ENCODE results near the gene PDE1A. TPM values are rescaled to one million over a fixed set of nuclear protein-coding genes. Genes with fewer than 3 reads are reported as not detected.

The PDE1A gene
- total RNA-seq, 1 experiment from 2014 or later: not detected

DNA sequence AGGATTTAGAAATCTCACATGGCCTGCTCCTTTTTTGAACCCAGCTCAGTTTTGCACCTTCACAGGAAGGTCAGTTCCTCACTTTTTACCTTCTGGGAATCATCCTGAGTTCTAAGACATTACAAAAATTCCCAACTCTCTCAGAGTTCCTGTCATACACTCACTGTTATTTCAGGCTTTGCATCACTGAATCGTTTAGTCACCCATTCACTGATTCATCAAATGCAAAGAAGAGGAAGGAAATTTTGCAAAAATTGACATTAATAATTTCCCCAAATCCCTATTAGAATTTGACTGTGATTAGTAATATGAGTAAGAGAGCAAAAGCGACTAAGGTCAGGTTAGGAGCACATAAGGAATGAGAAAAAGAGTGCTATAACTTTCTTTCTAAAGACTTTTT, 197.5 kb downstream of the PDE1A start:
- no peak for DNase-seq
- POLR2A ChIA-PET: no interaction called here
- no peaks in the 10 kb centered on the region for H3K27me3 ChIP-seq (replicated peaks; ENCODE audit: control insufficient read depth, insufficient read depth, low read length)
- H3K9me3 ChIP-seq: no peaks in the 10 kb centered on the region
- no peaks in the 10 kb centered on the region for H3K4me1 ChIP-seq
- Mint-ChIP-seq H3K9me3 (ENCODE audit: unreplicated experiment) (no peaks in the 10 kb centered on the region), H3K27ac (ENCODE audit: unreplicated experiment) (no peak overlapping the region), H3K36me3 (ENCODE audit: insufficient read depth, unreplicated experiment) (no peaks in the 10 kb centered on the region), H3K4me3 (ENCODE audit: unreplicated experiment) (no peak overlapping the region), H3K4me1 (ENCODE audit: low read depth, unreplicated experiment) (no peaks in the 10 kb centered on the region), H3K27me3 (ENCODE audit: insufficient read depth, unreplicated experiment) (no peaks in the 10 kb centered on the region)
- intact Hi-C loops (cut with micrococcal nuclease; ENCODE audit: unreplicated experiment): no loop called here
- no peaks in the 10 kb centered on the region for H3K36me3 ChIP-seq (ENCODE audit: control insufficient read depth, insufficient read depth, low read length)
- TF ChIP-seq, protein P1, sequence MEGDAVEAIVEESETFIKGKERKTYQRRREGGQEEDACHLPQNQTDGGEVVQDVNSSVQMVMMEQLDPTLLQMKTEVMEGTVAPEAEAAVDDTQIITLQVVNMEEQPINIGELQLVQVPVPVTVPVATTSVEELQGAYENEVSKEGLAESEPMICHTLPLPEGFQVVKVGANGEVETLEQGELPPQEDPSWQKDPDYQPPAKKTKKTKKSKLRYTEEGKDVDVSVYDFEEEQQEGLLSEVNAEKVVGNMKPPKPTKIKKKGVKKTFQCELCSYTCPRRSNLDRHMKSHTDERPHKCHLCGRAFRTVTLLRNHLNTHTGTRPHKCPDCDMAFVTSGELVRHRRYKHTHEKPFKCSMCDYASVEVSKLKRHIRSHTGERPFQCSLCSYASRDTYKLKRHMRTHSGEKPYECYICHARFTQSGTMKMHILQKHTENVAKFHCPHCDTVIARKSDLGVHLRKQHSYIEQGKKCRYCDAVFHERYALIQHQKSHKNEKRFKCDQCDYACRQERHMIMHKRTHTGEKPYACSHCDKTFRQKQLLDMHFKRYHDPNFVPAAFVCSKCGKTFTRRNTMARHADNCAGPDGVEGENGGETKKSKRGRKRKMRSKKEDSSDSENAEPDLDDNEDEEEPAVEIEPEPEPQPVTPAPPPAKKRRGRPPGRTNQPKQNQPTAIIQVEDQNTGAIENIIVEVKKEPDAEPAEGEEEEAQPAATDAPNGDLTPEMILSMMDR (IDR thresholded peaks at IDR 0.05; ENCODE audit: insufficient read depth in 1 of 2, low read depth in 1 of 2, low read length in 1 of 2, severe bottlenecking in 1 of 2, unreplicated experiment in 1 of 2): no peak
- no peak overlapping the region for H3K4me3 ChIP-seq (ENCODE audit: low read depth, low read length)
- no TSS peak for BruUV-seq (replicated peaks)
- CTCF ChIA-PET: no interaction called here

DNA sequence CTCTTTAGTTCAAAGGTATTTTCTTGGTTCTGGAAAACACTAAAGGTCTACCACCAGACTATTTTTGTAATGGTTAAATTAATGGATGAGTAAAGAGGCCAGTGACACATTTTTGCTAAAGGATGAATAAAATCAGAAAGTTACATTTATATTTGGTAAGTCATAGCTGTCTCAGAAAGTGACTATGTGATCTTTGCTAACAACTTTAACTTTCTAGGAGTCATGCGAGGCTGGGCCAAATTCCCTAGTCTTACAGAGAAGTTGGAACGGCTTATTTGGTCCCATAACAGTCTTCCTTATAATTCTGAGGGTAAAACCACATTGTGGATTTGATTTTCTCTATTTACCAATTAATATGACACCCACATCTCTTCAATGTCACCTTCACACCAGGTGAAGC, 198.1 kb downstream of the PDE1A start:
- no peaks in the 10 kb centered on the region for H3K9me3 Mint-ChIP-seq (ENCODE audit: unreplicated experiment)
- intact Hi-C loops (cut with micrococcal nuclease; ENCODE audit: unreplicated experiment): no loop called here
- no peaks in the 10 kb centered on the region for H3K27me3 ChIP-seq (replicated peaks; ENCODE audit: control insufficient read depth, insufficient read depth, low read length)
- H3K9me3 ChIP-seq: no peaks in the 10 kb centered on the region
- CTCF ChIA-PET: no interaction called here
- no peak overlapping the region for H3K4me3 ChIP-seq (ENCODE audit: low read depth, low read length)
- TF ChIP-seq, protein P1 (IDR thresholded peaks at IDR 0.05; ENCODE audit: insufficient read depth in 1 of 2, low read depth in 1 of 2, low read length in 1 of 2, severe bottlenecking in 1 of 2, unreplicated experiment in 1 of 2): no peak
- H3K36me3 Mint-ChIP-seq (ENCODE audit: insufficient read depth, unreplicated experiment): no peaks in the 10 kb centered on the region
- no peaks in the 10 kb centered on the region for H3K4me1 Mint-ChIP-seq (ENCODE audit: low read depth, unreplicated experiment)
- H3K4me1 ChIP-seq: no peaks in the 10 kb centered on the region
- H3K27ac Mint-ChIP-seq (ENCODE audit: unreplicated experiment): no peak overlapping the region
- BruUV-seq (replicated peaks): no TSS peak
- H3K4me3 Mint-ChIP-seq (ENCODE audit: unreplicated experiment): no peak overlapping the region
- H3K36me3 ChIP-seq (ENCODE audit: control insufficient read depth, insufficient read depth, low read length): no peaks in the 10 kb centered on the region
- H3K27me3 Mint-ChIP-seq (ENCODE audit: insufficient read depth, unreplicated experiment): no peaks in the 10 kb centered on the region
- POLR2A ChIA-PET: no interaction called here
- DNase-seq: no peak

DNA sequence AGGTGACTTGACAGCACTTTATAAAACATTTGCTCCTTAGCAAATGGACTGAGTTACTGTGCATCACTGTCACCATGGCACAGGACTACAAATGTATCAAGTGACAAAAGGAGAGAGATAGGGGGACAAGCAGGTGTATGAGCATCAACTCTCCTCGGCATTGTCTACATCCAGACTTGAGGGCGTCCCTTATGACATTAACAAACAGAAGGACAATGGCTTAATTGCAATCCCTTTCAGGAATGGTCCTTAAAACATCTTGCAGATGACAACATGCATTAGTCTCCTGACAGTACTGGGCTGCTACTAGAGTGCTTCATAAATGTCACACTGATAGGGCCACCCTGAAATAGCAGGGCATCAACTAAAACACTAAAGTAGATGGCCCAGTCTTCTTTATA, 198.8 kb downstream of the PDE1A start:
- H3K9me3 ChIP-seq: no peaks in the 10 kb centered on the region
- ChIA-PET POLR2A (no interaction called here), CTCF (no interaction called here)
- H3K27me3 ChIP-seq (replicated peaks; ENCODE audit: control insufficient read depth, insufficient read depth, low read length): no peaks in the 10 kb centered on the region
- no peaks in the 10 kb centered on the region for H3K4me1 ChIP-seq
- no peak for DNase-seq
- TF ChIP-seq, protein P1 (IDR thresholded peaks at IDR 0.05; ENCODE audit: insufficient read depth in 1 of 2, low read depth in 1 of 2, low read length in 1 of 2, severe bottlenecking in 1 of 2, unreplicated experiment in 1 of 2): no peak
- H3K27ac Mint-ChIP-seq (ENCODE audit: unreplicated experiment): no peak overlapping the region
- no peaks in the 10 kb centered on the region for H3K9me3 Mint-ChIP-seq (ENCODE audit: unreplicated experiment)
- intact Hi-C loops (cut with micrococcal nuclease; ENCODE audit: unreplicated experiment): no loop called here
- H3K36me3 Mint-ChIP-seq (ENCODE audit: insufficient read depth, unreplicated experiment): no peaks in the 10 kb centered on the region
- H3K36me3 ChIP-seq (ENCODE audit: control insufficient read depth, insufficient read depth, low read length): no peaks in the 10 kb centered on the region
- BruUV-seq (replicated peaks): no TSS peak
- H3K27me3 Mint-ChIP-seq (ENCODE audit: insufficient read depth, unreplicated experiment): no peaks in the 10 kb centered on the region
- H3K4me3 ChIP-seq (ENCODE audit: low read depth, low read length): no peak overlapping the region
- no peaks in the 10 kb centered on the region for H3K4me1 Mint-ChIP-seq (ENCODE audit: low read depth, unreplicated experiment)
- no peak overlapping the region for H3K4me3 Mint-ChIP-seq (ENCODE audit: unreplicated experiment)
